K562 treated with DMSO at 1 percent for 12 hours (cell line): ENCODE measurements around the gene SHE. TPM values are rescaled to one million over a fixed set of nuclear protein-coding genes. Genes with fewer than 3 reads are reported as not detected.

Source experiments
- total RNA-seq: library from RNA; unstranded; fragments of 300-600 nt; gene quantifications from 2 replicates; pipeline ENCODE4 v1.2.3, GENCODE V29; 2022; ENCODE audit not compliant: insufficient read depth

SHE gene
- total RNA-seq = not detected in 2 replicates

DNA sequence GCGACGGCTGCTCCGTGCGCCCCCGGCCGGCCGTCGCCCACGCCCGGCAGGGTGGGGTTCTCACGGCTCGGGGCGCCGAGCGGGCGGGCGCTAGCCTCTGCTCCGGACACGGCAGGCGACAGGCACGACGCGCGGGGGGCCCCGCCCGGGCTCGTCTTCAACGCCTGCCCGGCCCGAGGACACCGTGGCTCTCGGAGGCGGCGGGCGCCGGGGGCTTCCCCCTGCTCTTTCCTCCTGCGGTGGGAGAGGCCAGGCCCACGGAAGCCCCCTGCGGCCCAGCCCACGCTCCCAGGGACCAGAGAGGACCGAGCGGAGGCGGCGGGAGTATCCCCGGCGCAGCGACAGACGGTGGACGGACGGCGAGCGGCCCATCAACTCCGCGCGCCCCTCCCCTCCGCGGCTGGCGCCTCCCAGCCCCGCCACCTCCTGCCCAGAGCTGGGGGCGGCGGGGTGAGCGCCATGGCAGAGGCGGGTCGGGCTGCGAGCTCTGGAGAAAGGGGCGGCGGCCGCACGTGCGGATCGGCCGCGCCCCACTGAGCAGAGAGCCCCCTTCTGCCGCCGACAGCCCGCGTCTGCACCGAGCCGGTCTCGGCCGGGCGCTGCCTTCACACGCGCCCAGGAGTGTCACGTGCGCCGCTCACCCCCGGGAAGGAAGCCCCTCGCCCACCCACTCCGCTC, at the start of gene SHE, which contains the start of gene TDRD10:
SHE (minus strand) TSS at position 347 of the 678 bp plus-strand sequence. CDS start 386 bp downstream, outside the sequence.
TDRD10 (plus strand) TSS at position 154 of the 678 bp plus-strand sequence. CDS start 4,685 bp downstream, outside the sequence.

Other genes starting within 250 kb of the SHE start
- 212 and 223 TPM in 2 replicates for gene HAX1, start 229.8 kb downstream of the SHE start, total RNA-seq
- gene AQP10, start 181.3 kb downstream of the SHE start, total RNA-seq = 0.65 and 1.3 TPM in 2 replicates
- 11.1 and 27.0 TPM in 2 replicates for gene ATP8B2, start 176.9 kb downstream of the SHE start, total RNA-seq
- 0.73 and 3.9 TPM in 2 replicates for gene IL6R, start 97.1 kb downstream of the SHE start, total RNA-seq
- gene TDRD10, start 193 bp downstream of the SHE start, total RNA-seq = not detected in 2 replicates
- 29.2 and 43.3 TPM in 2 replicates for gene UBE2Q1, start 56.2 kb upstream of the SHE start, total RNA-seq
- gene CHRNB2, start 65.4 kb upstream of the SHE start, total RNA-seq = 0.37 TPM in 1 of 2 replicates, not detected in the other
- 25.9 and 90.0 TPM in 2 replicates for gene ADAR, start 105.8 kb upstream of the SHE start, total RNA-seq